Tibial artery (tissue), 4 donors: ENCODE data around the gene PLPP7.
"Not testable (repeated sequence)": the region's sequence is repeated elsewhere in the genome, so short reads cannot be mapped to it uniquely, and the experiment has no call there.

Source experiments
- DNase-seq, 2 donors: peaks; one replicate each; pipeline ENCODE4 v3.0.0-alpha.2; 2019
- H3K27ac ChIP-seq, 2 donors: fragments of 200-600 bp; sonication (generic) in 1 of 2; 1 replicate in 1 of 2; 2 replicates in 1 of 2; pipeline ENCODE4 v1.5.1; 2018 to 2019; ENCODE audit warnings: mild to moderate bottlenecking in 1 of 2
- H3K27me3 ChIP-seq, 2 donors: fragments of 200-600 bp; sonication (generic) in 1 of 2; one replicate each; pipeline versions ENCODE4 v1.5.1 to v1.6.0; 2016 to 2019
- H3K36me3 ChIP-seq, 3 donors: fragments of 200-600 bp; sonication (generic) in 2 of 3; one replicate each; pipeline ENCODE4 v1.5.1; 2016 to 2019; ENCODE audit warnings: mild to moderate bottlenecking in 2 of 3
- H3K4me1 ChIP-seq, 4 donors: fragments of 200-600 bp; sonication (generic) in 2 of 4; 1 replicate in 3 of 4; 2 replicates in 1 of 4; pipeline ENCODE4 v1.5.1; 2016 to 2019
- H3K4me3 ChIP-seq, 2 donors: fragments of 200-600 bp; sonication (generic) in 1 of 2; 1 replicate in 1 of 2; 2 replicates in 1 of 2; pipeline ENCODE4 v1.5.1; 2018 to 2019; ENCODE audit warnings: mild to moderate bottlenecking in 2 of 2
- H3K9me3 ChIP-seq, 3 donors: fragments of 200-600 bp; sonication (generic) in 1 of 3; one replicate each; pipeline ENCODE4 v1.5.1; 2016 to 2019
- intact Hi-C: fragments of 100-400 bp; cut with DNase I; formaldehyde crosslinking; loops from one replicate; pipeline ENCODE4 v1.15.0; 2023; ENCODE audit warnings: low total_unique reads
- TF ChIP-seq, protein P1 (sequence below), 2 experiments: fragments of 200-600 bp in 1 of 2; fragments of 450-650 bp in 1 of 2; IDR thresholded peaks; one replicate each; pipeline ENCODE4 v1.5.1; 2017 to 2019; ENCODE audit warnings: antibody characterized with exemption in 2 of 2, mild to moderate bottlenecking in 1 of 2, moderate library complexity in 1 of 2

The PLPP7 gene

GRCh38 chr9:131263701-131264100 lies 25.8 kb upstream of the PLPP7 start:
- H3K4me1 ChIP-seq, result no peaks in the 10 kb centered on the region
- no peak overlapping the region for H3K27ac ChIP-seq
- DNase-seq, result no peak
- H3K9me3 ChIP-seq, result no peaks in the 10 kb centered on the region
- TF ChIP-seq, protein P1, sequence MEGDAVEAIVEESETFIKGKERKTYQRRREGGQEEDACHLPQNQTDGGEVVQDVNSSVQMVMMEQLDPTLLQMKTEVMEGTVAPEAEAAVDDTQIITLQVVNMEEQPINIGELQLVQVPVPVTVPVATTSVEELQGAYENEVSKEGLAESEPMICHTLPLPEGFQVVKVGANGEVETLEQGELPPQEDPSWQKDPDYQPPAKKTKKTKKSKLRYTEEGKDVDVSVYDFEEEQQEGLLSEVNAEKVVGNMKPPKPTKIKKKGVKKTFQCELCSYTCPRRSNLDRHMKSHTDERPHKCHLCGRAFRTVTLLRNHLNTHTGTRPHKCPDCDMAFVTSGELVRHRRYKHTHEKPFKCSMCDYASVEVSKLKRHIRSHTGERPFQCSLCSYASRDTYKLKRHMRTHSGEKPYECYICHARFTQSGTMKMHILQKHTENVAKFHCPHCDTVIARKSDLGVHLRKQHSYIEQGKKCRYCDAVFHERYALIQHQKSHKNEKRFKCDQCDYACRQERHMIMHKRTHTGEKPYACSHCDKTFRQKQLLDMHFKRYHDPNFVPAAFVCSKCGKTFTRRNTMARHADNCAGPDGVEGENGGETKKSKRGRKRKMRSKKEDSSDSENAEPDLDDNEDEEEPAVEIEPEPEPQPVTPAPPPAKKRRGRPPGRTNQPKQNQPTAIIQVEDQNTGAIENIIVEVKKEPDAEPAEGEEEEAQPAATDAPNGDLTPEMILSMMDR (IDR thresholded peaks at IDR 0.05), result no peak
- peaks cover 0 to 4% of the 10 kb centered on the region in 2 donors for H3K27me3 ChIP-seq
- intact Hi-C loops, result loop anchor here (2.0 kb wide), 1 partner anchor 57 kb away; no protein-coding TSS in a partner anchor
- H3K4me3 ChIP-seq, result no peak overlapping the region
- H3K36me3 ChIP-seq, result peaks cover 0 to 9% (median 8%) of the 10 kb centered on the region in 3 donors

DNA sequence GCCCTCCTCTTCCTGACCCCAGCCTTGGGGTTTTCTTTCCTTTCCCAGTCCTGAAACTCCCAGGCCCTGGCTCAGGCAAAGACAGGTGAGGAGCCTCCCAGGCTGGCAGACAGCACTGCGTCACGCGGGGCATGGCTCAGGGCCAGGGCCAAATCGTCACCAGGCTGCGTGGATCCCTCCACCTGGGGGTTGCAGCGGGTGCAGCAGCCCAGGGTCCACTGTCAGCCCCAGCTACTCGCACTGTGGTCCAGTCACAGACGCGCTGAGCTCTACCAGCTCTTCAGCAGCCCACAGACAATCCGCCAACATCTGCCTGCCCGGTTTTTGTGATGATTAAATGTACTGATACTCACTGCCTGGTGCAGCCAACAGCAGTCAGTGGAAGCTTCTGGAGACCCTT lies 25.3 kb upstream of the PLPP7 start:
- Histone ChIP-seq H3K27ac (no peak overlapping the region), H3K4me3 (no peak overlapping the region), H3K9me3 (no peaks in the 10 kb centered on the region), H3K4me1 (no peaks in the 10 kb centered on the region), H3K36me3 (peaks cover 0 to 9% (median 8%) of the 10 kb centered on the region in 3 donors), H3K27me3 (peaks cover 0 to 4% of the 10 kb centered on the region in 2 donors)
- intact Hi-C loops, result no loop called here
- no peak for DNase-seq
- TF ChIP-seq, protein P1 (IDR thresholded peaks at IDR 0.05), result no peak

- DNase-seq, result no peak
- no peaks in the 10 kb centered on the region for H3K4me1 ChIP-seq
- TF ChIP-seq, protein P1 (IDR thresholded peaks at IDR 0.05), result no peak
- H3K27ac ChIP-seq, result no peak overlapping the region
- no peaks in the 10 kb centered on the region for H3K9me3 ChIP-seq
- H3K36me3 ChIP-seq, result no peaks in the 10 kb centered on the region
- H3K27me3 ChIP-seq, result peaks cover 0 to 4% of the 10 kb centered on the region in 2 donors
- intact Hi-C loops, result no loop called here
- H3K4me3 ChIP-seq, result no peak overlapping the region
Observed at GRCh38 chr9:131266266-131267229, 23.0 kb upstream of the PLPP7 start.

- H3K27ac ChIP-seq, result no peak overlapping the region
- no peaks in the 10 kb centered on the region for H3K36me3 ChIP-seq
- H3K4me3 ChIP-seq, result no peak overlapping the region
- intact Hi-C loops, result no loop called here
- no peaks in the 10 kb centered on the region for H3K9me3 ChIP-seq
- H3K27me3 ChIP-seq, result peaks cover 0 to 28% of the 10 kb centered on the region in 2 donors
- peak; percentile 76 to 81 for DNase-seq
- H3K4me1 ChIP-seq, result no peaks in the 10 kb centered on the region
- TF ChIP-seq, protein P1 (IDR thresholded peaks at IDR 0.05), result no peak
Observed at GRCh38 chr9:131270171-131271015, 19.1 kb upstream of the PLPP7 start.

DNA sequence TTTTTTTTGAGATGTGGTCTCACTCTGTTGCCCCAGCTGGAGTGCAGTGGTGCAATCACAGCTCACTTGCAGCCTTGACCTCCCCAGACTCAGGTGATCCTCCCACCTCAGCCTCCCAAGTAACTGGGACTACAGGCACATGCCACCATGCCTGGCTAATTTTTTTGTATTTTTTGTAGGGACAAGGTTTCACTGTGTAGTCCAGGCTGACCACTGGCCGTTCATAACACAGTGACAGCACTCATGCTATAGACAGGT lies 18.6 kb upstream of the PLPP7 start:
- H3K4me1 ChIP-seq, DNase-seq, H3K27ac ChIP-seq, intact Hi-C loops, H3K4me3 ChIP-seq, H3K9me3 ChIP-seq, H3K36me3 ChIP-seq: not testable (repeated sequence)
- peaks cover 0 to 33% of the 10 kb centered on the region in 2 donors for H3K27me3 ChIP-seq

DNA sequence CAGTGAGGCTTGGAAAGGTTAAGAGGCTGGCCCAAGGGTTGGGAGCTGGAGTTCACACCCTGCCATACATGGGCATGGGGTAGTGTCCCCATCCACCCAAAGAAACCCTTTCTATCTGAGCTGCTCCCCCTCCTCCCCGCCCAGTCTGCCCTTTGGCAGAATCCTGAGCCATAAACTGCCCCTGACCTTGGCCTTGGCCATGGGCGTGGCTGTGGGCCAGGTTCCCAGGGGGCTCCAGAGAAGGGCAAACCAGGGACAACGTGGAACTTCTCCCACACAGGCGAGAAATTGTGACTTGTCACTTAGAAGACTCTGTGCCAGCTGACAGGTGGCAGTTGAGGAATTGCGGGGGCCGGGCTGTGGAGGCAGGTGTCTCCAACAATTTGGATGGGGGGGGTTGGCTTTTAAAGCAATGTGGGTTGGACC lies 18.0 kb upstream of the PLPP7 start:
- Histone ChIP-seq H3K27me3 (peaks cover 0 to 38% of the 10 kb centered on the region in 2 donors), H3K36me3 (no peaks in the 10 kb centered on the region), H3K9me3 (no peaks in the 10 kb centered on the region), H3K4me3 (no peak overlapping the region), H3K27ac (no peak overlapping the region), H3K4me1 (peaks cover 0 to 6% (median 4%) of the 10 kb centered on the region in 4 donors)
- DNase-seq, result no peak
- TF ChIP-seq, protein P1 (IDR thresholded peaks at IDR 0.05), result no peak
- intact Hi-C loops, result no loop called here
